NCI-H460 (cell line): Measurements from ENCODE around the gene TEKT5. TPM values are rescaled to one million over a fixed set of nuclear protein-coding genes. Genes with fewer than 3 reads are reported as not detected.

Experiments
- DNase-seq: peaks from one replicate; pipeline ENCODE4 v3.0.0-alpha.2; 2016; ENCODE audit warnings: low read depth; ENCODE audit errors: extremely low read depth
- small RNA-seq, 2 experiments: library from RNA; depleted of rRNA; stranded (forward); fragments of <200 nt; gene quantifications; one replicate each; pipeline ENCODE3, GENCODE V24; 2014
- total RNA-seq: library from RNA; depleted of rRNA; stranded (reverse); fragments of >200 nt; shearing (Covaris generic); gene quantifications from 2 replicates; pipeline ENCODE4 v1.2.3, GENCODE V29; 2014; rRNA removed

The TEKT5 gene
- total RNA-seq, 1 experiment from 2014 or later = not detected

GRCh38 chr16:10584981-10585438, 109.7 kb downstream of the TEKT5 start:
- no peak for DNase-seq

- no peak for DNase-seq
These were observed 111.5 kb downstream of the TEKT5 start for GRCh38 chr16:10583269-10583668.

- DNase-seq = no peak
These were observed 113.2 kb downstream of the TEKT5 start for GRCh38 chr16:10581507-10581906.

GRCh38 chr16:10580883-10581247, 113.9 kb downstream of the TEKT5 start:
- DNase-seq = no peak

GRCh38 chr16:10579965-10580882, 114.5 kb downstream of the TEKT5 start, which contains the start of gene EMP2:
Gene EMP2, minus strand, starts transcription at chr16:10580598. Its CDS starts 32,981 bp downstream, at chr16:10547617.
- peak; percentile 62 for DNase-seq

- no peak for DNase-seq
These were observed 115.2 kb downstream of the TEKT5 start for GRCh38 chr16:10579575-10579964.

- DNase-seq = no peak
These were observed 116.0 kb downstream of the TEKT5 start for GRCh38 chr16:10578474-10579316.

Small RNAs within 50 kb of the gene (small RNA-seq; reads per million reads assigned to genes)
- gene MTND4LP24 = 0 reads per million in 2 experiments
- 0 reads per million in 2 experiments for gene MTND6P33

Other genes starting within 250 kb of the TEKT5 start
- 13.7 and 14.6 TPM in 2 replicates for gene EMP2, start 114.3 kb downstream of the TEKT5 start, total RNA-seq
- gene NUBP1, start 48.9 kb upstream of the TEKT5 start, total RNA-seq = 22.9 and 24.1 TPM in 2 replicates
- gene TVP23A, start 123.9 kb upstream of the TEKT5 start, total RNA-seq = not detected in 2 replicates
- gene CIITA, start 182.3 kb upstream of the TEKT5 start, total RNA-seq = not detected in 2 replicates
- gene DEXI, start 247.5 kb upstream of the TEKT5 start, total RNA-seq = 35.3 and 41.9 TPM in 2 replicates
- gene CLEC16A, start 249.6 kb upstream of the TEKT5 start, total RNA-seq = 9.9 and 10.8 TPM in 2 replicates